CD1c-positive myeloid dendritic cell (primary cell): Measurements from ENCODE around the gene ZNF418.
"Not testable (repeated sequence)": the region's sequence is repeated elsewhere in the genome, so short reads cannot be mapped to it uniquely, and the experiment has no call there.

Experiments
- DNase-seq: peaks from one replicate; pipeline ENCODE4 v3.0.0-alpha.2; 2016; ENCODE audit errors: extremely low spot score

The ZNF418 gene

GRCh38 chr19:57888560-57889231 lies 46.5 kb downstream of the ZNF418 start, which contains the start of gene ZNF814:
Gene ZNF814, minus strand, starts transcription at chr19:57889037. Its CDS starts 235 bp downstream, at chr19:57888802.
- DNase-seq, result peak; percentile 88

- DNase-seq, result no peak
These were observed 47.1 kb downstream of the ZNF418 start for GRCh38 chr19:57888107-57888559.

GRCh38 chr19:57887195-57887941 lies 47.8 kb downstream of the ZNF418 start:
- no peak for DNase-seq

- no peak for DNase-seq
These were observed 49.2 kb downstream of the ZNF418 start for GRCh38 chr19:57886046-57886445.

- not testable (repeated sequence) for DNase-seq
These were observed 61.1 kb downstream of the ZNF418 start for GRCh38 chr19:57873883-57874799.

- DNase-seq, result no peak
These were observed 62.8 kb downstream of the ZNF418 start for GRCh38 chr19:57872450-57872849.
